GM21367 (cell line): ENCODE results near the gene PPFIA3.
"Not testable (repeated sequence)": the region's sequence is repeated elsewhere in the genome, so short reads cannot be mapped to it uniquely, and the experiment has no call there.

Experiments
- ATAC-seq: cut with Tn5 transposase; IDR thresholded peaks from one replicate; pipeline ENCODE4 v1.9.1; 2021; ENCODE audit not compliant: unreplicated experiment

PPFIA3 gene

GRCh38 chr19:49102303-49102702, 17.0 kb upstream of the PPFIA3 start:
- ATAC-seq = no peak

GRCh38 chr19:49103331-49104085, 15.8 kb upstream of the PPFIA3 start:
- ATAC-seq = no peak

GRCh38 chr19:49104229-49104864, 15.0 kb upstream of the PPFIA3 start:
- ATAC-seq = no peak

GRCh38 chr19:49106648-49107135, 12.7 kb upstream of the PPFIA3 start:
- no peak for ATAC-seq

GRCh38 chr19:49107625-49108459, 11.5 kb upstream of the PPFIA3 start:
- no peak for ATAC-seq

GRCh38 chr19:49109051-49109450, 10.3 kb upstream of the PPFIA3 start:
- no peak for ATAC-seq

- no peak for ATAC-seq
Observed at GRCh38 chr19:49109569-49110233, 9.6 kb upstream of the PPFIA3 start.

GRCh38 chr19:49110567-49110966, 8.8 kb upstream of the PPFIA3 start:
- no peak for ATAC-seq

- ATAC-seq = no peak
Observed at GRCh38 chr19:49111218-49111998, 7.9 kb upstream of the PPFIA3 start.

GRCh38 chr19:49113762-49114629, 5.3 kb upstream of the PPFIA3 start, which contains the start of gene LIN7B:
TSS of gene LIN7B (plus strand) at chr19:49114370. CDS start at chr19:49114405, 35 bp downstream.
- ATAC-seq = peak; percentile 46

GRCh38 chr19:49114630-49115363, 4.5 kb upstream of the PPFIA3 start:
- ATAC-seq = no peak

GRCh38 chr19:49116544-49116943, 2.8 kb upstream of the PPFIA3 start:
- ATAC-seq = no peak

GRCh38 chr19:49117677-49118564, 1.4 kb upstream of the PPFIA3 start:
- ATAC-seq = no peak

- peak; percentile 63 for ATAC-seq
Observed at GRCh38 chr19:49118565-49119410, 556 bp upstream of the PPFIA3 start, which contains the start of gene C19orf73. TSS of gene C19orf73 (minus strand) at chr19:49119143. CDS start at chr19:49119022, 121 bp downstream.

GRCh38 chr19:49120325-49120683, 960 bp downstream of the PPFIA3 start:
- no peak for ATAC-seq

GRCh38 chr19:49120868-49121267, 1.5 kb downstream of the PPFIA3 start:
- no peak for ATAC-seq

- ATAC-seq = not testable (repeated sequence)
Observed at GRCh38 chr19:49121841-49122240, 2.5 kb downstream of the PPFIA3 start.
